SU-DHL-6 (cell line): ENCODE results near the gene TSPAN32.

Experiments used
- H2AFZ ChIP-seq: fragments of 200-600 bp; sonication (generic); 2 replicates; pipeline ENCODE4 v1.6.1; 2014; ENCODE audit warnings: low read depth, mild to moderate bottlenecking, moderate library complexity, mixed read lengths, antibody characterized with exemption, low read length; ENCODE audit not compliant: severe bottlenecking
- H3F3A ChIP-seq: fragments of 200-600 bp; shearing (Covaris generic); 2 replicates; pipeline ENCODE4 v1.6.0; 2016; ENCODE audit warnings: antibody characterized with exemption, mild to moderate bottlenecking; ENCODE audit not compliant: insufficient read depth
- H3K27ac ChIP-seq: fragments of 200-600 bp; sonication (generic); 2 replicates; pipeline ENCODE4 v1.5.1; 2016; ENCODE audit warnings: low read depth, mild to moderate bottlenecking, low read length, moderate library complexity, mixed read lengths
- H3K27me3 ChIP-seq: fragments of 200-600 bp; sonication (generic), shearing (Covaris generic); 2 replicates; pipeline ENCODE4 v1.6.0; 2014; ENCODE audit warnings: mild to moderate bottlenecking, low read length
- H3K36me3 ChIP-seq: fragments of 200-600 bp; sonication (generic); 2 replicates; pipeline ENCODE4 v1.6.1; 2014; ENCODE audit warnings: mild to moderate bottlenecking, low read length, mixed read lengths
- H3K4me2 ChIP-seq: fragments of 300-600, 200-600 bp; shearing (Covaris generic), sonication (generic); 2 replicates; pipeline ENCODE4 v1.6.0; 2014; ENCODE audit warnings: low read length, low read depth, mild to moderate bottlenecking; ENCODE audit not compliant: poor library complexity, severe bottlenecking
- H3K4me3 ChIP-seq: fragments of 200-600 bp; sonication (generic); 2 replicates; pipeline ENCODE4 v1.5.1; 2014; ENCODE audit warnings: antibody characterized with exemption, low read length, mild to moderate bottlenecking, mixed read lengths; ENCODE audit not compliant: insufficient read depth, poor library complexity, severe bottlenecking
- H3K79me2 ChIP-seq: fragments of 200-600 bp; sonication (generic); 2 replicates; pipeline ENCODE4 v1.6.1; 2014; ENCODE audit warnings: mild to moderate bottlenecking, low read length, moderate library complexity; ENCODE audit not compliant: insufficient read depth
- H3K9ac ChIP-seq: fragments of 200-600 bp; sonication (generic); 2 replicates; pipeline ENCODE4 v1.7.0; 2014; ENCODE audit warnings: mild to moderate bottlenecking, low read length
- H3K9me2 ChIP-seq: fragments of 200-600 bp; sonication (generic); replicated peaks from 2 replicates; pipeline ENCODE4 v1.6.1; 2014; ENCODE audit warnings: low read length; ENCODE audit not compliant: insufficient read depth
- H3K9me3 ChIP-seq: fragments of 200-600 bp; sonication (generic); 2 replicates; pipeline ENCODE4 v1.6.1; 2014; ENCODE audit warnings: low read length, mixed read lengths; ENCODE audit not compliant: insufficient read depth
- H4K20me1 ChIP-seq: fragments of 200-600 bp; sonication (generic); 2 replicates; pipeline ENCODE4 v1.6.1; 2014; ENCODE audit warnings: low read depth, mild to moderate bottlenecking, antibody characterized with exemption, low read length, moderate library complexity, mixed read lengths
- EZH2phosphoT487 ChIP-seq: fragments of 200-600 bp; sonication (generic), shearing (Covaris generic); conservative IDR thresholded peaks from 2 replicates; pipeline ENCODE4 v1.6.1; 2018; ENCODE audit warnings: mild to moderate bottlenecking, antibody characterized with exemption, low read length, moderate library complexity, mixed read lengths
- TF ChIP-seq, protein P1 (sequence below): fragments of 200-600 bp; sonication (generic); IDR thresholded peaks from one replicate; pipeline ENCODE4 v1.5.1; 2017; ENCODE audit warnings: antibody characterized with exemption, mild to moderate bottlenecking, low read length, moderate library complexity; ENCODE audit not compliant: insufficient read depth, poor library complexity, severe bottlenecking

The TSPAN32 gene

DNA sequence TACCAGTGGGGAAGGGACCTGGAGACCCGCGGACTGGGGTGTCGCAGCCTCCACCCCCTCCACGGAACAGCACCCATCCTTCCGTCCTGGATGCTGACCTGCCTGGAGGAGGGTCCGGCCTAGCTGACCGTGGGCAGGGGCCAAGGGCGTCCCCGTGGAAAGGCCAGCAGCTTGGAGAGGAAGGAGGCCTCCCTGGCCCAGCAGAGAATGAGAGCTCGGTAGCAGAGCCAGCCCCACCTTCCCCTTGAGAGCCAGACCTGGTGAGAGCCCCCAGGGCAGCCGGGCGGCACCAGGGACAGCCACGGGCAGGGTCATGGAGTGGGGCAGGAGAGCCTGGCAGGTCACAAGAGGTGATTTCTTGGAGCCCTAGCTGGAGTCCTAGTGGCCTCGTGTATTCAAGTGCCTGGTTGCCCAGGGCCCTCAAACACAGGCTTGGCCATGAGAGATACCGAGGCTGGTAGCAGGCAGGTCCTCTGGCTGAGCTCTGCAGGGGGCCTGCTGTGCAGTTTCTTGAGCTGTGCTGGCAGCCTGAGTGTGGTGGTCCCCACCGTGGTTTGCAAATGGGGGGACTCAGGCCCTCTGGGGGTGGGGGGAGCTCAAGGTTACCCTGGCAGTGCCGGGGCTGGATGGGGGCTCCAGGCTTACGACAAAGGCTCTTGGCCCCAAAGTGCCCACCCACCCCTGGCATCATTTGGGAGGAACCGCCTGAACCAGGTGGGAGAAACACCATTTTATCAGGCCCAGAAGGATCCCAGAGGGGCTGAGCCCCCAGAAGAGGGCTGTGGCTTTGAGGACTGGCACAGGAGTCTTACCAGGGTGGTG lies 7.6 kb downstream of the TSPAN32 start:
- H3K27ac ChIP-seq: no peak overlapping the region
- H3K27me3 ChIP-seq: no peaks in the 10 kb centered on the region
- no peak for TF ChIP-seq EZH2phosphoT487
- TF ChIP-seq, protein P1, sequence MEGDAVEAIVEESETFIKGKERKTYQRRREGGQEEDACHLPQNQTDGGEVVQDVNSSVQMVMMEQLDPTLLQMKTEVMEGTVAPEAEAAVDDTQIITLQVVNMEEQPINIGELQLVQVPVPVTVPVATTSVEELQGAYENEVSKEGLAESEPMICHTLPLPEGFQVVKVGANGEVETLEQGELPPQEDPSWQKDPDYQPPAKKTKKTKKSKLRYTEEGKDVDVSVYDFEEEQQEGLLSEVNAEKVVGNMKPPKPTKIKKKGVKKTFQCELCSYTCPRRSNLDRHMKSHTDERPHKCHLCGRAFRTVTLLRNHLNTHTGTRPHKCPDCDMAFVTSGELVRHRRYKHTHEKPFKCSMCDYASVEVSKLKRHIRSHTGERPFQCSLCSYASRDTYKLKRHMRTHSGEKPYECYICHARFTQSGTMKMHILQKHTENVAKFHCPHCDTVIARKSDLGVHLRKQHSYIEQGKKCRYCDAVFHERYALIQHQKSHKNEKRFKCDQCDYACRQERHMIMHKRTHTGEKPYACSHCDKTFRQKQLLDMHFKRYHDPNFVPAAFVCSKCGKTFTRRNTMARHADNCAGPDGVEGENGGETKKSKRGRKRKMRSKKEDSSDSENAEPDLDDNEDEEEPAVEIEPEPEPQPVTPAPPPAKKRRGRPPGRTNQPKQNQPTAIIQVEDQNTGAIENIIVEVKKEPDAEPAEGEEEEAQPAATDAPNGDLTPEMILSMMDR: no peak
- H3K9me2 ChIP-seq: no peaks in the 10 kb centered on the region
- H3K36me3 ChIP-seq: no peaks in the 10 kb centered on the region
- no peak overlapping the region for H3K9ac ChIP-seq
- no peaks in the 10 kb centered on the region for H3F3A ChIP-seq
- H3K79me2 ChIP-seq: no peaks in the 10 kb centered on the region
- H2AFZ ChIP-seq: no peak overlapping the region
- H3K4me3 ChIP-seq: no peak overlapping the region
- no peaks in the 10 kb centered on the region for H3K9me3 ChIP-seq
- no peaks in the 10 kb centered on the region for H4K20me1 ChIP-seq
- no peak overlapping the region for H3K4me2 ChIP-seq

GRCh38 chr11:2310073-2310785 lies 8.4 kb downstream of the TSPAN32 start:
- no peaks in the 10 kb centered on the region for H3K36me3 ChIP-seq
- H3K4me2 ChIP-seq: no peak overlapping the region
- H3K4me3 ChIP-seq: no peak overlapping the region
- H3K27me3 ChIP-seq: no peaks in the 10 kb centered on the region
- H4K20me1 ChIP-seq: no peaks in the 10 kb centered on the region
- H3K9ac ChIP-seq: no peak overlapping the region
- H3K9me2 ChIP-seq: no peaks in the 10 kb centered on the region
- H3K79me2 ChIP-seq: no peaks in the 10 kb centered on the region
- no peaks in the 10 kb centered on the region for H3K9me3 ChIP-seq
- H2AFZ ChIP-seq: no peak overlapping the region
- H3F3A ChIP-seq: no peaks in the 10 kb centered on the region
- H3K27ac ChIP-seq: no peak overlapping the region
- no peak for TF ChIP-seq EZH2phosphoT487
- TF ChIP-seq, protein P1: no peak

GRCh38 chr11:2310786-2311352 lies 9.1 kb downstream of the TSPAN32 start:
- no peak overlapping the region for H3K4me3 ChIP-seq
- no peak overlapping the region for H3K27ac ChIP-seq
- no peaks in the 10 kb centered on the region for H3K27me3 ChIP-seq
- no peak overlapping the region for H3K4me2 ChIP-seq
- H3K9me3 ChIP-seq: no peaks in the 10 kb centered on the region
- H3K9me2 ChIP-seq: no peaks in the 10 kb centered on the region
- no peak for TF ChIP-seq EZH2phosphoT487
- TF ChIP-seq, protein P1: no peak
- no peak overlapping the region for H2AFZ ChIP-seq
- H3K36me3 ChIP-seq: no peaks in the 10 kb centered on the region
- no peaks in the 10 kb centered on the region for H3K79me2 ChIP-seq
- H4K20me1 ChIP-seq: no peaks in the 10 kb centered on the region
- no peaks in the 10 kb centered on the region for H3F3A ChIP-seq
- no peak overlapping the region for H3K9ac ChIP-seq
